Mucosa of stomach (tissue), 1 donor: ENCODE measurements around the gene SRSF8.
"Not testable (repeated sequence)": the region's sequence is repeated elsewhere in the genome, so short reads cannot be mapped to it uniquely, and the experiment has no call there.

Experiments
- H3K27me3 ChIP-seq: one replicate; pipeline ENCODE4 v1.7.0; 2013; ENCODE audit warnings: mild to moderate bottlenecking, low read length; ENCODE audit not compliant: control insufficient read depth, insufficient read depth
- H3K36me3 ChIP-seq: one replicate; pipeline ENCODE4 v1.7.0; 2013; ENCODE audit warnings: low read length; ENCODE audit not compliant: control insufficient read depth, insufficient read depth
- H3K4me1 ChIP-seq: one replicate; pipeline ENCODE4 v1.7.0; 2013; ENCODE audit warnings: mild to moderate bottlenecking, low read length; ENCODE audit not compliant: control insufficient read depth, insufficient read depth
- H3K4me3 ChIP-seq: one replicate; pipeline ENCODE4 v1.7.0; 2013; ENCODE audit warnings: low read length
- H3K9ac ChIP-seq: one replicate; pipeline ENCODE4 v1.7.0; 2013; ENCODE audit warnings: mild to moderate bottlenecking, low read length, moderate library complexity
- H3K9me3 ChIP-seq: one replicate; pipeline ENCODE4 v1.7.0; 2013; ENCODE audit warnings: mild to moderate bottlenecking, low read length, moderate library complexity; ENCODE audit not compliant: control insufficient read depth
- donor health status: Pancreatic carcinoma.

Gene SRSF8

DNA sequence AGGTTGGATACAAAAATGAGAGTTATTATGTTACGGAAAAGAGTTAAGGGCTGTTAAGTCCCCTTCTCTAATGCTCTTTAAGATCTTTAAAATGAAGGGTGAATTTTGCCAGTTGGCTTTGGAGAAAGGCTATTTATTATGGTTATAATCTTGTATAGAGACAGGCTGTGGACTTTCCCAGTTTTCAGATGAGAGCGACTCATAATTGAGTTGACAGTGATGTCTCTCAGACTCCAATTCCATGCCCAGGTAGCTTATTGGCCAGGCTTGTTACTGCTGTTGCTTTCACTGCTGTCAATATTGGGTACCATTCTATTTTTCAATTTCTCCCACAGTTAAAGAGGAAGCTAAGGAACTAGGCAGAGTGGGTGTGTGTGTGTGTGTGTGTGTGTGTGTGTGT lies 36.0 kb downstream of the SRSF8 start:
- H3K9me3 ChIP-seq, result no peaks in the 10 kb centered on the region
- H3K4me1 ChIP-seq, result peaks cover 1% of the 10 kb centered on the region
- H3K4me3 ChIP-seq, result no peak overlapping the region
- H3K27me3 ChIP-seq, result no peaks in the 10 kb centered on the region
- no peaks in the 10 kb centered on the region for H3K36me3 ChIP-seq
- H3K9ac ChIP-seq, result no peak overlapping the region

DNA sequence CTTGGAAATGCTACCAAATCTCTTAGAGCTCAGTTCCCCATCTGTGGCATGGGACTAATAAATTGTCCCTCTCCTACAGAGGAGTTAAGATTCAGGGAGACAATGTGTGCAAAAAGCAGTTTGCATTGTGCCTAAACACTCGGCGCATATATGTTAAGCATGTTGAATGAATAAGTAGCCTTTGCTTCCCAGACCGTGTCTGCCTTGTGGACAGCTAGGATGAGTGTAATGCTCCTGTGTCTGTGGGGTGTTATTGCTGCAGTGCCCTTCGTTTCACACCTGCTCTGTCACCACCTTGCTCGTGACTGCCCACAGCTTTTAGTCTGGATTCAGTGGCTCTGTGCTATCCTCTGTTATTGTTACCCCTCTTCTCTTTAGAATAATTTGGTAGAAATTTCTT lies 37.0 kb downstream of the SRSF8 start:
- H3K27me3 ChIP-seq, result no peaks in the 10 kb centered on the region
- no peaks in the 10 kb centered on the region for H3K36me3 ChIP-seq
- H3K9ac ChIP-seq, result no peak overlapping the region
- no peak overlapping the region for H3K4me3 ChIP-seq
- H3K9me3 ChIP-seq, result no peaks in the 10 kb centered on the region
- H3K4me1 ChIP-seq, result peaks cover 11% of the 10 kb centered on the region

DNA sequence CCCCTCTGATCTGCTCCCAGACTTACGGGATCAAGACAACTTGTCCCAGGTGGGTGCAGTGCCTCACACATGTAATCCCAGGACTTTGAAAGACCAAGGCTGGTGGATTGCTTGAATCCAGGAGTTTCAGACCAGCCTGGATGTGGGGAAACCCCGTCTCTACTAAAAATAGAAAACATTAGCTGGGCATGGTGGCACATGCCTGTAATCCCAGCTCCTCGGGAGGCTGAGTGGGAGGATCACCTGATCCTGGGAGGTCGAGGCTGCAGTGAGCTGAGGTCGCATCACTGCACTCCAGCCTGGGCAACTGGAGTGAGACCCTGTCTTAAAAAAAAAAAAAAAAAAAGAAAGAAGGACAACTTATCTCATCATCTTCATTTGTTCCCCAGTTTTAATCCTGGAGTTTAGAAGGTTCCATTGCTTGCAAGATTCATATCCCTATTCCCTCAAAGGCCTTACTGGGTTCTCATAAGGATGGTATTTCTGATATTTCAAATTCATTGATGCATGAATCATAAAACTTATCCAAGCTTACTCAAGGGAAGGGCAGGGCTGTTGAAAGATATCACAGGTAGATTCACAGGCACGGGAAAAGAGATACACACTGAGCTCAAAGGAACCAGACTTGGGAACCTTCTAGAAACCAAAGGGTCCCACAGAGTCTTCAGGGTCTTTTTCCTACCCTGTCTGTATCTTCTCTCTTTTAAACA lies 37.6 kb downstream of the SRSF8 start:
- H3K27me3 ChIP-seq, result no peaks in the 10 kb centered on the region
- peaks cover 15% of the 10 kb centered on the region for H3K4me1 ChIP-seq

DNA sequence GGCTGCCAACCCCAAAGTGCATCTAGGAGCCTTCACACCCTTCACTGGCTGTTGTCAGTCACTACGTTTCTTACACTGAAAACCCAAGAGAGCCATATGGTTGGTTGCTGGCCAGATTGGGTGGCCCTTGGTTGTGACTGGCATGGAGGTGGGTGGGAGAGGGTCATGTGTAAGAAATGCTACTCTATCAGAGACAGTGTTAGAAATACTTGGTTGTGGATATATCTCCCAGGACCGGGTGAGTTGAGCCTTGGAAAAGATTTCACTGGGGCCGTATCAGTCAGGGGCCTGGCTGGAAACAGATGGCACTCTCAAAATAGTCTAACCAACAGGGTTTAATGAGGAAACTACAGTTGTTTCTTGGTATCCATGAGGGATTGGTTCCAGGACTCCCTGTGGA lies 38.1 kb downstream of the SRSF8 start:
- Histone ChIP-seq H3K36me3 (no peaks in the 10 kb centered on the region), H3K9ac (no peak overlapping the region), H3K27me3 (no peaks in the 10 kb centered on the region), H3K9me3 (no peaks in the 10 kb centered on the region), H3K4me1 (peaks cover 15% of the 10 kb centered on the region), H3K4me3 (no peak overlapping the region)

More for the DNA sequence above, 37.6 kb downstream of the SRSF8 start:
- H3K9ac ChIP-seq, result no peak overlapping the region
- H3K4me3 ChIP-seq, result no peak overlapping the region
- H3K36me3 ChIP-seq, result no peaks in the 10 kb centered on the region
- no peaks in the 10 kb centered on the region for H3K9me3 ChIP-seq

DNA sequence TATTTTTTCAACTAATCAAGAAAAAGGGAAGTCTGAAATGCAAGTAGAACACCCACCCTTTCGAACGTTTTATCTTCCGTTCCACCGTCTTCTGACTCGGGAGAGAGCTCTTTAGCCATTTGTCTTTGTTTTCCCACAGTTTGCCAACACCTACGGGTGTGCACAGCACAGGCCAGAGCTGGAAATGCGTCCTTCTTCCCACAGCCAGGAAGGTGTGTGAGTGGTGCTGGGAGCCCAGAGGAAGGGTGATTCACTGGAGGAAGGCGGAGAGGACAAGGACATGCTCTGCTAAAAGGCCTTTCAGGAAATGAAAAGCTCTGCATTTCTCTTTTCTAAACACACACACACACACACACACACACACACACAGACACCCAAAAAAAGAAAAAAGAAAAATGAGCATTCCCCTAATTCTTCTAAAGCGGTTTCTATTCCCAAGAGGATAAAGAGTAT lies 41.5 kb downstream of the SRSF8 start:
- no peaks in the 10 kb centered on the region for H3K36me3 ChIP-seq
- no peaks in the 10 kb centered on the region for H3K27me3 ChIP-seq
- H3K4me1 ChIP-seq, result peaks cover 15% of the 10 kb centered on the region
- H3K9me3 ChIP-seq, result no peaks in the 10 kb centered on the region
- H3K9ac ChIP-seq, result no peak overlapping the region
- H3K4me3 ChIP-seq, result no peak overlapping the region

DNA sequence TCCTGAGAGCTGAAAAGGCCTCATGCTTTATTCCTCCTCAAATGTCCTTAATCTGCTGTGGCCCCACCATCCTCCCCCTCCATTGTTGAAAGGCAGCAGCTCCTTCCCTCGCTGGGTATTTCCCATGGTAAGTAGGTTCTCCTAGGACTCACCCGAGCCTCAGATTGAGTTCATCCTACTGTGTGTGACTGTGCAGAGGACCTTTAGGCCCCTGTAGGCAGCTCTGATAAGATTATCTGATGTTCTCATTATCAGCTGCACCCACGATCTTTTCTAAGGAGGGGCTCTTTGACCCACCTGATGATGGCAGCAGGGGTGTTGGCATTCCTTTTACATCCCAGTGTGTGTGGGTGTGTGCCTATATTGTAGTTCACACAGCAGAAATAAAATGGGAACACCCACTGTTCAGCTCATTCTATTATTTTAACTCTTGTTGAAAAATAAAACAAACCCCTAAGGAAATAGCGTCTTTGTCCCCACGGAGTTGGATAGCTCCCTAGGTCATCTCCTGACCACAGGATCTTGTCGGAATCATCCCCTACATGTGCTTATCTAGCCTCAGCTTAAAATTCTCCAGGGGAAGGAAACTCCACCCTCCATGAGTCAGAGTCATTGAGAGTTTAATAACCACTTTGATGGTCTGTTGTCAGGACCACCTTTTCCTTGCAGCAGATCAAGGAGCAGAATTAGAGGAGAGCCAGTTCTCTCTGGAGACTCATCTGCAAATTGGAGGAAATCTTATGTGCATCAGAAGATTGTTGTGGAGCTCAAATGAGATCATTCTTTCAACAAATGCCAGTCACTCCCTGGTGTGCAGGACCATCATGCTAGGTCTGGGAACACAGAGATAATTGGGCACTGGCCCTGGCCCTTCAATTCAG lies 42.2 kb downstream of the SRSF8 start:
- H3K36me3 ChIP-seq, result no peaks in the 10 kb centered on the region
- H3K27me3 ChIP-seq, result no peaks in the 10 kb centered on the region
- no peak overlapping the region for H3K9ac ChIP-seq
- H3K9me3 ChIP-seq, result no peaks in the 10 kb centered on the region
- peaks cover 15% of the 10 kb centered on the region for H3K4me1 ChIP-seq
- no peak overlapping the region for H3K4me3 ChIP-seq

DNA sequence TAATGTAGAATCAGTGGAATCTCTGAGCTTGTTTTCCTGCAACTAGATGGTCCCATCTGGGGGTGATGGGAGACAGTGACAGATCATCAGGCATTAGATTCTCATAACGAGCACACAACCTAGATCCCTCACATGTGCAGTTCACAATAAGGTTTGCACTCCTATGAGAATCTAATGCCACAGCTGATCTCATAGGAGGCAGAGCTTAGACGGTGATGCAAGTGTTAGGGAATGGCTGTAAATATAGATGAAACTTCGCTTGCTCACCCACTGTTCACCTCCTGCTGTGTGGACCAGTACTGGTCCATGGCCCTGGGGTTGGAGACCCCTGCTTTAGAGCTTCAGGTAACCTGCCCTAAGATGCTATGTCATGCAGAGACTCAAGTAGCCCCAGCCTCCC lies 44.8 kb downstream of the SRSF8 start:
- not testable (repeated sequence) for H3K4me3 ChIP-seq, H3K27me3 ChIP-seq, H3K36me3 ChIP-seq, H3K9ac ChIP-seq, H3K9me3 ChIP-seq
- peaks cover 15% of the 10 kb centered on the region for H3K4me1 ChIP-seq

DNA sequence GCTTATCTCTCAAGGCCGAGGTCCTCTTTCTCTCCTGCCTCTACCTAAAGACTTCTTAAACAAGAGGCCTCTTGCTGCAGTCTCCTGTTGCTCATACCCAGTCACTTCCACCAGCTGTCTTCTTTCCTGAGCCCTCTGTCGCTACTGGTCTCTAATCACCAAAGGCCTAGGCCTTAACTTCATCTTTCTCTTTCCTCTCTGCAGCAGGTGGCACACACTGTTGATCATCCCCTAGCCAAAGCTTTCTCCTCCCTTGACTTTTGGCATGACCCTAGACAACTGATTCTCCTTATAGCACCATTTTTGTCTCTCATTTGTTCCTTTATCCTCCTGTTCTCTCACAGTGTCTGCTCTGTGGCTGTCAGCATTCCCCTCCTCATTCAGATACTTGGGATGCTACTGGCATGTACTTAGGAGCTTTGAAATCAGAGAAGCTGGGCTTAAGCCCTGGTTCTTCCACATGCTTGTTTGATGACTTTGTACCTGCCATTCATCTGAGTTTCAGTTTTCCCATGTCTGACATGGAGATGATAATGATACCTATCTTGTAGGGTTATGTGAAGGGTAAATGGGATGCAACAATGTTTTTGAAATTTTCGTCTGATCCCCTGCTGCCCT lies 45.3 kb downstream of the SRSF8 start:
- H3K9me3 ChIP-seq, result no peaks in the 10 kb centered on the region
- no peak overlapping the region for H3K9ac ChIP-seq
- no peak overlapping the region for H3K4me3 ChIP-seq
- H3K4me1 ChIP-seq, result peaks cover 15% of the 10 kb centered on the region
- no peaks in the 10 kb centered on the region for H3K27me3 ChIP-seq
- H3K36me3 ChIP-seq, result no peaks in the 10 kb centered on the region

DNA sequence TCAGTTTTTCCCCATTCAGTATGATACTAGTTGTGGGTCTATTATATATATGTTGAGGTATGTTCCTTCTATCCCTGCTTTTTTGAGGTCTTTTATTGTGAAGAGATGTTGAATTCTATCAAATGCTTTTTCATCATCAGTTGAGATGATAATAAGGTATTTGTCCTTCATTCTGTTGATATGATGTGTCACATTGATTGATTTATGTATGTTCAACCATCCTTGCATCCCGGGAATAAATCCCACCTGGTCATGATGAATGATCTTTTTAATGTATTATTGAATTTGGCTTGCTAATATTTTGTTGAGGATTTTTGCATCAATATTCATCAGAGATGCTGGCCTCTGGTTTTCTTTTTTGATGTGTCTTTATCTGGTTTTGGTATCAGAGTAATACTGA lies 48.9 kb downstream of the SRSF8 start:
- Histone ChIP-seq H3K9me3 (no peaks in the 10 kb centered on the region), H3K36me3 (no peaks in the 10 kb centered on the region), H3K27me3 (no peaks in the 10 kb centered on the region), H3K4me1 (no peaks in the 10 kb centered on the region), H3K9ac (no peak overlapping the region), H3K4me3 (no peak overlapping the region)

DNA sequence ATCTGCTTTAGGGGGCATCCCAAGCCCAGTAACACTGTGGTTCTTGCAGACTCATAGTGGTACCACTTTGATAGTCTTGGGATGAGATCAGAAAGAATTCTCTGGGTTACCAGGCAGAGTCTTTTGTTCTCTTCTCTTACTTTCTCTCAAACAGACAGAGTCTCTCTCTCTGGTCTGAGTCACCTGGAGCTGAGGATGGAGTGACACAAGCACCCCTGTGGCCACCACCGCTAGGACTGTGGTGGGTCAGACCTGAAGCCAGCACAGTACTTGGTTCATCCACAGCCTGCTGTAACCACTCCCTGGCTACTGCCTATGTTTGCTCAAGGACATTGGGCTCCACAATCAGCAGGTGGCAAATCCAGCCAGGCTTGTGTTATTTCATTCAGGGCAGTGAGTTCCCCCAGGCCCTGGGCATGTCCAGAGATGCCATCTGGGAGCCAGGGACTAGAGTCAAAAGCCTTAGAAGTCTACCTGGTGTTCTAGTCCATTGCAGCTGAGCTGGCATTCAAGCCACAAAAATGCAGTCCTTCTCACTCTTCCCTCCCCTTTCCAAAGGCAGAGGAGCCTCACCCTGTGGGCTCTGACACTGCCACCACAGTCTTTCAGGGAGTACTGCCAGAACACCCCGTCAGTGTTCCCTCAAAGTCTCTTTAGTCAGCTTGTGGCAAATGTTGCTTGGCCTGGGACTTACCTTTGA lies 52.8 kb downstream of the SRSF8 start:
- Histone ChIP-seq H3K9ac (no peak overlapping the region), H3K36me3 (no peaks in the 10 kb centered on the region), H3K9me3 (no peaks in the 10 kb centered on the region), H3K4me3 (no peak overlapping the region), H3K27me3 (no peaks in the 10 kb centered on the region), H3K4me1 (no peaks in the 10 kb centered on the region)
